ENCODE measurements around the gene PAPSS1. TPM values are rescaled to one million over a fixed set of nuclear protein-coding genes. Genes with fewer than 3 reads are reported as not detected.

PAPSS1 gene
- total and polyA plus RNA-seq, 2 donors (not counting 1 experiment from before 2014, with no cell fraction given): 59.9 to 70.3 TPM

DNA sequence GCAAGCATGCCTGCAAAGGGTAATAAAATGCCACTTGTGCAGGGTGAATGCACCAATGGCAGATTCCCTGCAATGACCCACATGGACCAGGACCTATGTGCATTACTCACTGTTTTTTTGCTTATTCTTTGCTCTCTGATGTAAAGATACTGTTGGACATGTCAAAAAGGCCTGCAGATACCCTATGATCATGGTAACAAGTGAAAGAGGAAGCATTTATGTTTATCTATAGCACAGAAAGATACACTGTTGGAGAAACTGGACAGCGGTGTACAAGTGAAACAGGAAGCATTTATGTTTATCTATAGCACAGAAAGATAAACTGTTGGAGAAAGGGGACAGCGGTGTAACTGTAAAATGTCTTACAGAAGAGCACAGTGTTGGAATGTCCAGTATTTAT, 127.5 kb downstream of the PAPSS1 start:
- no peak overlapping the region for H3K27ac ChIP-seq (ENCODE audit: insufficient read depth, low read length)
- no peak overlapping the region for H3K4me3 ChIP-seq (replicated peaks in 1 of 4; ENCODE audit: control extremely low read depth in 1 of 4, insufficient read depth in 1 of 4, low read depth in 3 of 4, low read length in 4 of 4)
- no peaks in the 10 kb centered on the region for H3K27me3 ChIP-seq (ENCODE audit: control insufficient read depth, insufficient read depth, low read length)
- H3K79me2 ChIP-seq (ENCODE audit: control insufficient read depth, insufficient read depth, low read length): no peaks in the 10 kb centered on the region
- no peaks in the 10 kb centered on the region for H3K4me1 ChIP-seq (ENCODE audit: control insufficient read depth, extremely low read depth, insufficient read depth, low read length)
- TF ChIP-seq EZH2 (IDR thresholded peaks at IDR 0.05; ENCODE audit: low read length, missing control alignments): no peak
- TF ChIP-seq, protein P1, sequence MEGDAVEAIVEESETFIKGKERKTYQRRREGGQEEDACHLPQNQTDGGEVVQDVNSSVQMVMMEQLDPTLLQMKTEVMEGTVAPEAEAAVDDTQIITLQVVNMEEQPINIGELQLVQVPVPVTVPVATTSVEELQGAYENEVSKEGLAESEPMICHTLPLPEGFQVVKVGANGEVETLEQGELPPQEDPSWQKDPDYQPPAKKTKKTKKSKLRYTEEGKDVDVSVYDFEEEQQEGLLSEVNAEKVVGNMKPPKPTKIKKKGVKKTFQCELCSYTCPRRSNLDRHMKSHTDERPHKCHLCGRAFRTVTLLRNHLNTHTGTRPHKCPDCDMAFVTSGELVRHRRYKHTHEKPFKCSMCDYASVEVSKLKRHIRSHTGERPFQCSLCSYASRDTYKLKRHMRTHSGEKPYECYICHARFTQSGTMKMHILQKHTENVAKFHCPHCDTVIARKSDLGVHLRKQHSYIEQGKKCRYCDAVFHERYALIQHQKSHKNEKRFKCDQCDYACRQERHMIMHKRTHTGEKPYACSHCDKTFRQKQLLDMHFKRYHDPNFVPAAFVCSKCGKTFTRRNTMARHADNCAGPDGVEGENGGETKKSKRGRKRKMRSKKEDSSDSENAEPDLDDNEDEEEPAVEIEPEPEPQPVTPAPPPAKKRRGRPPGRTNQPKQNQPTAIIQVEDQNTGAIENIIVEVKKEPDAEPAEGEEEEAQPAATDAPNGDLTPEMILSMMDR (conservative IDR thresholded peaks at IDR 0.05 in 1 of 2, IDR thresholded peaks at IDR 0.05 in 1 of 2; ENCODE audit: low read depth in 1 of 2, low read length in 2 of 2): no peak
- no peaks in the 10 kb centered on the region for H3K9me3 ChIP-seq (ENCODE audit: control insufficient read depth, insufficient read depth, low read depth, low read length)
- no peak overlapping the region for H3K4me2 ChIP-seq (ENCODE audit: extremely low read depth, insufficient read depth, low read length)
- no peak overlapping the region for H2AFZ ChIP-seq (ENCODE audit: low read length)
- no peak for DNase-seq (ENCODE audit: low read depth in 2 of 2)
- no peaks in the 10 kb centered on the region for H3K36me3 ChIP-seq (ENCODE audit: control insufficient read depth, insufficient read depth, low read length)
- H3K9ac ChIP-seq (ENCODE audit: insufficient read depth, low read length): no peak overlapping the region
- no peaks in the 10 kb centered on the region for H4K20me1 ChIP-seq (ENCODE audit: control insufficient read depth, extremely low read depth, insufficient read depth, low read length)

DNA sequence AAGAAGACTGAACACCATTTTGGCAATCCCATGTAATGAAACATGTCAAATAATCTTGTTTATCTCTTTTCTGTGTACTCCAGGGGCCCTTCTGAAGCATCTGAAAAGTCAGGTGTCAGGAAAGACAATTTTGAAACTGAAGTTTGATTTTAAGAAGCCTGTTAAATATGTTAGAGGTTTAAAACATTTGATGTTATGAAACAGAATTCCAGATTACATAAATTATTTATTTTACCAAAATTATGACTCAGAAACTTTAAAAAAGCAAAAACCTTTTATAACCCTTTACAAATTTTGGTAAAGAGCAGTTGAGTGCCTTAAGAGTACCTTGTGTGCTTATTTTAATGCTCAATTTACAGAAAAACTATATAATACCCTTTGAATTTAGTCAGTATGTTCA, 130.8 kb downstream of the PAPSS1 start:
- no peaks in the 10 kb centered on the region for H3K27me3 ChIP-seq (ENCODE audit: control insufficient read depth, insufficient read depth, low read length)
- H3K36me3 ChIP-seq (ENCODE audit: control insufficient read depth, insufficient read depth, low read length): no peaks in the 10 kb centered on the region
- no peak for DNase-seq (ENCODE audit: low read depth in 2 of 2)
- no peaks in the 10 kb centered on the region for H3K79me2 ChIP-seq (ENCODE audit: control insufficient read depth, insufficient read depth, low read length)
- no peaks in the 10 kb centered on the region for H3K9me3 ChIP-seq (ENCODE audit: control insufficient read depth, insufficient read depth, low read depth, low read length)
- no peak overlapping the region for H3K9ac ChIP-seq (ENCODE audit: insufficient read depth, low read length)
- no peak overlapping the region for H3K27ac ChIP-seq (ENCODE audit: insufficient read depth, low read length)
- no peak overlapping the region for H3K4me3 ChIP-seq (replicated peaks in 1 of 4; ENCODE audit: control extremely low read depth in 1 of 4, insufficient read depth in 1 of 4, low read depth in 3 of 4, low read length in 4 of 4)
- H3K4me2 ChIP-seq (ENCODE audit: extremely low read depth, insufficient read depth, low read length): no peak overlapping the region
- H4K20me1 ChIP-seq (ENCODE audit: control insufficient read depth, extremely low read depth, insufficient read depth, low read length): no peaks in the 10 kb centered on the region
- H3K4me1 ChIP-seq (ENCODE audit: control insufficient read depth, extremely low read depth, insufficient read depth, low read length): no peaks in the 10 kb centered on the region
- no peak overlapping the region for H2AFZ ChIP-seq (ENCODE audit: low read length)
- TF ChIP-seq EZH2 (IDR thresholded peaks at IDR 0.05; ENCODE audit: low read length, missing control alignments): no peak
- TF ChIP-seq, protein P1 (conservative IDR thresholded peaks at IDR 0.05 in 1 of 2, IDR thresholded peaks at IDR 0.05 in 1 of 2; ENCODE audit: low read depth in 1 of 2, low read length in 2 of 2): no peak

DNA sequence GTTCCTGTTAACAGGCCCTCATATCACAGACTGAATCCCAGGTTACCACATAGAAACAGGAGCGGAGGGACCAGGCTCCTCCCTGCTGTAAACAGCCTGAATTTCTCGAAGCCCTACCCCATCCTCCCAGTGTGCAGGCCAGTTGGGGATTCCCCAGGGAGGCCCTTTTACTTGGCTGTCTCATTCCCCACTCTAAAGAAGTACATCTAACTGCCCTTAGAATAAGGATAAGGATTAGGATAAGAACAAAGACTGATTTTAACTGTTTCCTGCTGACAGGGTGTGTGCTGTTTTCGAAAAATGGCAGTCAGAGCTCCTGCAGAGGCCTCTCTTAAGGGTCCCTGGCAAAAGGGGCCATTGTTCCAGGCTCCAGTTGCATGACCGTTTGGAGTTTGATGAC, 133.7 kb downstream of the PAPSS1 start:
- Histone ChIP-seq H3K4me2 (ENCODE audit: extremely low read depth, insufficient read depth, low read length) (no peak overlapping the region), H3K27ac (ENCODE audit: insufficient read depth, low read length) (no peak overlapping the region), H3K9me3 (ENCODE audit: control insufficient read depth, insufficient read depth, low read depth, low read length) (no peaks in the 10 kb centered on the region), H3K36me3 (ENCODE audit: control insufficient read depth, insufficient read depth, low read length) (no peaks in the 10 kb centered on the region), H3K79me2 (ENCODE audit: control insufficient read depth, insufficient read depth, low read length) (no peaks in the 10 kb centered on the region), H2AFZ (ENCODE audit: low read length) (no peak overlapping the region), H3K27me3 (ENCODE audit: control insufficient read depth, insufficient read depth, low read length) (no peaks in the 10 kb centered on the region), H3K4me3 (replicated peaks in 1 of 4; ENCODE audit: control extremely low read depth in 1 of 4, insufficient read depth in 1 of 4, low read depth in 3 of 4, low read length in 4 of 4) (no peak overlapping the region), H3K9ac (ENCODE audit: insufficient read depth, low read length) (no peak overlapping the region), H4K20me1 (ENCODE audit: control insufficient read depth, extremely low read depth, insufficient read depth, low read length) (no peaks in the 10 kb centered on the region), H3K4me1 (ENCODE audit: control insufficient read depth, extremely low read depth, insufficient read depth, low read length) (no peaks in the 10 kb centered on the region)
- DNase-seq (ENCODE audit: low read depth in 2 of 2): no peak
- no peak for TF ChIP-seq EZH2 (IDR thresholded peaks at IDR 0.05; ENCODE audit: low read length, missing control alignments)
- TF ChIP-seq, protein P1 (conservative IDR thresholded peaks at IDR 0.05 in 1 of 2, IDR thresholded peaks at IDR 0.05 in 1 of 2; ENCODE audit: low read depth in 1 of 2, low read length in 2 of 2): no peak

All from fibroblast of lung (primary cell).